Neural progenitor cell (in vitro differentiated cells): Measurements from ENCODE around the gene RBM19. TPM values are rescaled to one million over a fixed set of nuclear protein-coding genes. Genes with fewer than 3 reads are reported as not detected.

Experiments used
- DNase-seq: peaks from one replicate; pipeline ENCODE4 v3.0.0-alpha.2; 2016; ENCODE audit warnings: low spot score
- H2AFZ ChIP-seq: fragments of 200-600 bp; sonication (generic); replicated peaks from 2 replicates; pipeline ENCODE4 v1.6.1; 2016; ENCODE audit warnings: antibody characterized with exemption
- H3F3A ChIP-seq: fragments of 200-600 bp; sonication (generic); 2 replicates; pipeline ENCODE4 v1.6.1; 2016; ENCODE audit warnings: antibody characterized with exemption, low read depth
- H3K27ac ChIP-seq: fragments of 200-600 bp; sonication (generic); 2 replicates; pipeline ENCODE4 v1.5.1; 2016; ENCODE audit warnings: mild to moderate bottlenecking
- H3K27me3 ChIP-seq: fragments of 200-600 bp; sonication (generic); 2 replicates; pipeline ENCODE4 v1.6.1; 2016; ENCODE audit warnings: mild to moderate bottlenecking, moderate library complexity
- H3K36me3 ChIP-seq: fragments of 200-600 bp; sonication (generic); 2 replicates; pipeline ENCODE4 v1.5.1; 2016
- H3K4me1 ChIP-seq: fragments of 200-600 bp; sonication (generic); 2 replicates; pipeline ENCODE4 v1.6.1; 2016; ENCODE audit warnings: mixed run types
- H3K4me2 ChIP-seq: fragments of 200-600 bp; sonication (generic); 2 replicates; pipeline ENCODE4 v1.6.1; 2016
- H3K4me3 ChIP-seq: fragments of 200-600 bp; sonication (generic); 2 replicates; pipeline ENCODE4 v1.5.1; 2016
- H3K79me2 ChIP-seq: fragments of 200-600 bp; sonication (generic); 2 replicates; pipeline ENCODE4 v1.6.1; 2016; ENCODE audit warnings: low read depth
- H3K9ac ChIP-seq: fragments of 200-600 bp; sonication (generic); 2 replicates; pipeline ENCODE4 v1.6.1; 2016
- H3K9me3 ChIP-seq: fragments of 200-600 bp; sonication (generic); 2 replicates; pipeline ENCODE4 v1.5.1; 2016; ENCODE audit warnings: low read depth
- H4K20me1 ChIP-seq: fragments of 200-600 bp; sonication (generic); 2 replicates; pipeline ENCODE4 v1.6.1; 2016; ENCODE audit warnings: low read depth
- H3K27ac Mint-ChIP-seq: 3 replicates; pipeline ENCODE4 v1.8.0; 2021; ENCODE audit warnings: mixed read lengths
- H3K27me3 Mint-ChIP-seq: 2 replicates; pipeline ENCODE4 v1.8.0; 2022; ENCODE audit warnings: low read depth, mild to moderate bottlenecking, inconsistent platforms, moderate library complexity, mixed read lengths; ENCODE audit not compliant: insufficient read depth
- H3K36me3 Mint-ChIP-seq: 3 replicates; pipeline ENCODE4 v1.8.0; 2021; ENCODE audit warnings: mixed read lengths
- H3K4me1 Mint-ChIP-seq: 3 replicates; pipeline ENCODE4 v1.8.0; 2021; ENCODE audit warnings: mixed read lengths
- H3K4me3 Mint-ChIP-seq: 3 replicates; pipeline ENCODE4 v1.8.0; 2021; ENCODE audit warnings: mild to moderate bottlenecking, moderate library complexity, mixed read lengths
- H3K9me3 Mint-ChIP-seq: 3 replicates; pipeline ENCODE4 v1.8.0; 2020; ENCODE audit warnings: mixed read lengths
- CTCF ChIP-seq: fragments of 200-600 bp; sonication (generic); IDR thresholded peaks from 2 replicates; pipeline ENCODE4 v1.5.1; 2017; ENCODE audit warnings: antibody characterized with exemption, mild to moderate bottlenecking
- EZH2 ChIP-seq: fragments of 200-600 bp; sonication (generic); IDR thresholded peaks from 2 replicates; pipeline ENCODE4 v1.6.1; 2017; ENCODE audit warnings: antibody characterized with exemption, mild to moderate bottlenecking, moderate library complexity
- EZH2phosphoT487 ChIP-seq: fragments of 200-600 bp; sonication (generic); IDR thresholded peaks from 2 replicates; pipeline ENCODE4 v1.6.1; 2017; ENCODE audit warnings: antibody characterized with exemption
- total RNA-seq: library from RNA; depleted of rRNA; stranded (reverse); fragments of >200 nt; gene quantifications from 2 replicates; pipeline ENCODE4 v1.2.3, GENCODE V29; 2015; ENCODE audit warnings: low replicate concordance

Gene RBM19
- total RNA-seq, 1 donor from 2014 or later: 23.5 TPM

- H3K9ac ChIP-seq: no peak overlapping the region
- peaks cover 6% of the 10 kb centered on the region for H3F3A ChIP-seq
- H3K27ac ChIP-seq: no peak overlapping the region
- H3K79me2 ChIP-seq: no peaks in the 10 kb centered on the region
- peaks cover 14% of the 10 kb centered on the region for H3K36me3 Mint-ChIP-seq
- H4K20me1 ChIP-seq: no peaks in the 10 kb centered on the region
- no peak overlapping the region for H3K4me3 ChIP-seq
- H3K4me2 ChIP-seq: no peak overlapping the region
- no peaks in the 10 kb centered on the region for H3K9me3 Mint-ChIP-seq
- peaks cover 4% of the 10 kb centered on the region for H3K4me1 ChIP-seq
- H3K27ac Mint-ChIP-seq: no peak overlapping the region
- no peak overlapping the region for H3K4me3 Mint-ChIP-seq
- no peak for DNase-seq
- no peaks in the 10 kb centered on the region for H3K9me3 ChIP-seq
- no peaks in the 10 kb centered on the region for H3K4me1 Mint-ChIP-seq
- H2AFZ ChIP-seq: no peak overlapping the region
- no peaks in the 10 kb centered on the region for H3K27me3 ChIP-seq
- H3K27me3 Mint-ChIP-seq: peaks cover 8% of the 10 kb centered on the region
- TF ChIP-seq EZH2 (no peak), CTCF (no peak), EZH2phosphoT487 (no peak)
- H3K36me3 ChIP-seq: no peaks in the 10 kb centered on the region
These were observed 25.0 kb downstream of the RBM19 start for GRCh38 chr12:113941208-113941486.

GRCh38 chr12:113940357-113941207 is 25.5 kb downstream of the RBM19 start:
- H3K9me3 Mint-ChIP-seq: no peaks in the 10 kb centered on the region
- peaks cover 4% of the 10 kb centered on the region for H3K4me1 ChIP-seq
- TF ChIP-seq CTCF: peak; percentile 38
- TF ChIP-seq EZH2: no peak
- no peak for TF ChIP-seq EZH2phosphoT487
- H3F3A ChIP-seq: peaks cover 8% of the 10 kb centered on the region
- no peaks in the 10 kb centered on the region for H3K27me3 ChIP-seq
- peak overlapping the region; percentile 53 for H3K27ac ChIP-seq
- no peaks in the 10 kb centered on the region for H3K4me1 Mint-ChIP-seq
- H3K4me3 ChIP-seq: no peak overlapping the region
- no peaks in the 10 kb centered on the region for H3K79me2 ChIP-seq
- no peak overlapping the region for H3K9ac ChIP-seq
- peaks cover 14% of the 10 kb centered on the region for H3K36me3 Mint-ChIP-seq
- H2AFZ ChIP-seq: no peak overlapping the region
- peak; percentile 52 for DNase-seq
- no peak overlapping the region for H3K4me3 Mint-ChIP-seq
- H3K36me3 ChIP-seq: no peaks in the 10 kb centered on the region
- peaks cover 9% of the 10 kb centered on the region for H3K27me3 Mint-ChIP-seq
- no peaks in the 10 kb centered on the region for H3K9me3 ChIP-seq
- no peaks in the 10 kb centered on the region for H4K20me1 ChIP-seq
- H3K4me2 ChIP-seq: no peak overlapping the region
- no peak overlapping the region for H3K27ac Mint-ChIP-seq

- Histone ChIP-seq H3K4me3 (no peak overlapping the region), H3K27me3 (no peaks in the 10 kb centered on the region), H3K27ac (peak overlapping the region; percentile 6), H3K9me3 (no peaks in the 10 kb centered on the region), H4K20me1 (no peaks in the 10 kb centered on the region), H3K79me2 (no peaks in the 10 kb centered on the region), H3K9ac (no peak overlapping the region), H2AFZ (no peak overlapping the region), H3K36me3 (no peaks in the 10 kb centered on the region), H3F3A (peaks cover 15% of the 10 kb centered on the region), H3K4me2 (no peak overlapping the region), H3K4me1 (peaks cover 7% of the 10 kb centered on the region)
- Mint-ChIP-seq H3K4me1 (no peaks in the 10 kb centered on the region), H3K36me3 (peaks cover 14% of the 10 kb centered on the region), H3K9me3 (no peaks in the 10 kb centered on the region), H3K4me3 (no peak overlapping the region), H3K27me3 (peaks cover 9% of the 10 kb centered on the region), H3K27ac (no peak overlapping the region)
- no peak for TF ChIP-seq CTCF
- TF ChIP-seq EZH2: no peak
- no peak for TF ChIP-seq EZH2phosphoT487
- no peak for DNase-seq
These were observed 26.3 kb downstream of the RBM19 start for GRCh38 chr12:113939867-113940266.
